ENCODE results near the gene POLA2.
"Not testable (repeated sequence)": the region's sequence is repeated elsewhere in the genome, so short reads cannot be mapped to it uniquely, and the experiment has no call there.

The POLA2 gene

DNA sequence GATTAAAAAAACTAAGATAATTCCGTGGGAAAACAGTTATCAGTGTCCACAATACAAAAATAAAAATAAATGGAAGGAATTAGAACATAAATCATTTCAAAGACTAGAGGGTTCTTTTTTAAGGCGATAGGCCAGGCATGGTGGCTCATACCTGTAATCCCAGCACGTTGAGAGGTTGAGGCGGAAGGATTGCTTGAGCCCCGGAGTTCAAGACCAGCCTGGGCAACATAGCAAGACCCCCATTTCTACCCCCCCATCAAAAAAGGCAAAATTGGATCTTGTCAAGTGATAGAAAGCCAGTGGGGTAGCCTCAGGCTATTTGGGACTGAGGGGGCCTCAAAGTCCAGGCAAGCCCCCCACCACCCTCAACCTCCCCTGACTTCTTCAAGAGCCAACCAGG is 20.6 kb upstream of the POLA2 start:
- DNase-seq, result no peak

DNA sequence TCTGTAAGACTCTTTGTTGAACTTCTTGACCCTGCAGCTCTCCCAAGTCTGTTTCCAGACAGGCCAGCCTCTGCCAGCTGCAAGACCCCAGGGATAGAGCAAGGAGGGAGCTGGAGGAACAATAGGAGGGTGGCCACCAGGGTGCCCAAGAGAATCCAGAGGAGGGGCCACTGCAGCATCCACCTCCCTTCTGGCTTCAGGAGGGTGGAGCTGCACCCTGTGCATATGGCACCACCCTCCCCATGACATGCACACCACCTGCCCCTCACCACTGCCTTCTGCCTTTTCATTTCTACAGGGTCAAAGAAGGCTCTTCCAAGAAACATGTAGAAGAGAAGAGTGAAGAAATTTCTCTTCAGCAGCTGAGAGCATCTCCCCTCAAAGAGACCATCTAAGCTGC is 20.1 kb upstream of the POLA2 start:
- DNase-seq, result no peak

DNA sequence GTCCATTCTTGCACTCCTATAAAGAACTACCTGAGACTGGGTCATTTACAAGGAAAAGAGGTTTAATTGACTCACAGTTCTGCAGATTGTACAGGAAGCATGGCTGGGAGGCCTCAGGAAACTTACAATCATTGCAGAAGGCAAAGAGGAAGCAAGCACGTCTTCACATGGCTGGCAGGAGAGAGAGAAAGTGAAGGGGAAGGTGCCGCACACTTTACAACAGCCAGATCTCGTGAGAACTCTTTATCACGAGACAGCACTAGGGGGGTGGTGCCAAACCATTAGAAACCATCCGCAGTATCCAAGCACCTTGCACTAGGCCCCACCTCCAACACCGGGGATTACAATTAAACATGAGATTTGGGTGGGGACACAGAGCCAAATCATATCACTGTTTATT is 19.4 kb upstream of the POLA2 start:
- DNase-seq, result no peak

DNA sequence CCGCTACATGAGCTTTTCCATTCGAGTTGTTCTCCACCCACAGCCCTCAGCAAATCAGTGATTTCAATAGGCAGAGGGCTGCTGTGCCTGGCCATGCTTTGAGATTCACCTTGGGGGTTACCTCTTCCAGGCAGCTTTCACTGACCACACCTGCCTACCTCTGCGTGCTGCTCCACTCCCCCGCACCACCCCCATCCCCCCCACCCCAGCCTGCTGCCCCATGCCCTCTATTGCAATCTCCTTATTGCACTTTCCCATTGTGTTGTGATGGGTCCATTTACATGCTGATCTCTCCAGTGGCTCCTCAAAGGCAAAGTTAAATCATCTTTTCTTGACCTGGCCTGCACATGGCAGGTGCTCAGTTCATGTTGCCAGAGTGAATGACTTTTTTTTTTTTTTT is 18.0 kb upstream of the POLA2 start:
- DNase-seq, result no peak

DNA sequence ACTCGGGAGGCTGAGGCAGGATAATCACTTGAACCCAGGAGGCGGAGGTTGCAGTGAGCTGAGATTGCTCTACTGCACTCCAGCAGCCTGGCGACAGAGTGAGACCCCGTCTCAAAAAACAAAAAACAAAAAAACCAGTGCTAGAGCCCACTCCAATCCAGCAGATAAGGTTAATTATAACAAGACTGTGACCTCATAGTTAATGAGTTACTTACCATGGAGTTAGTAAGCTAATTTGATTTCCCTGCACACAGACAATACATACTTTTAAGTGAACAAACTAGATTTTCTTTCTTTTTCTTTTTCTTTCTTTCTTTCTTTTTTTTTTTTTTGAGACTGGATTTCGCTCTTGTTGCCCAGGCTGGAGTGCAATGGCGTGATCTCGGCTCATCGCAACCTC is 16.7 kb upstream of the POLA2 start:
- not testable (repeated sequence) for DNase-seq

DNA sequence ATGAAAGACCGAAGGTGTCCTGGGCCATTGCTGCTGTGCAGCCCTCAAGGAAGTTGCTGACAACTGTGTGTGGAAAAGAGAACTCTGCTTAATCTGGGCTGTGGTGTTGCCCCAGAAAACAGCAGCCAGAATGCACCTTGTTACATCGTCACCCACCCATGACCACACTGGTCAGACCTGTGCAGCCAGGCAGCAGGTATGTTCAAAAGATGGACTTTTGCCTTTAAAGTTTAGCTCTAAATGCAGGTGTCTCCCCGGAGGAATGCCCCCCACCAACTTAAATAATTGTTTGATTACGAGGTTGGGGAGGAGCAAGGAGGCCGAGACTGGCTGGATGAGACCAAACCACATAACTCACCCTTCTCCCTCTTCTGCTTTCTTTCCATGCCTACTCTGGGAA is 15.3 kb upstream of the POLA2 start:
- no peak for DNase-seq

DNA sequence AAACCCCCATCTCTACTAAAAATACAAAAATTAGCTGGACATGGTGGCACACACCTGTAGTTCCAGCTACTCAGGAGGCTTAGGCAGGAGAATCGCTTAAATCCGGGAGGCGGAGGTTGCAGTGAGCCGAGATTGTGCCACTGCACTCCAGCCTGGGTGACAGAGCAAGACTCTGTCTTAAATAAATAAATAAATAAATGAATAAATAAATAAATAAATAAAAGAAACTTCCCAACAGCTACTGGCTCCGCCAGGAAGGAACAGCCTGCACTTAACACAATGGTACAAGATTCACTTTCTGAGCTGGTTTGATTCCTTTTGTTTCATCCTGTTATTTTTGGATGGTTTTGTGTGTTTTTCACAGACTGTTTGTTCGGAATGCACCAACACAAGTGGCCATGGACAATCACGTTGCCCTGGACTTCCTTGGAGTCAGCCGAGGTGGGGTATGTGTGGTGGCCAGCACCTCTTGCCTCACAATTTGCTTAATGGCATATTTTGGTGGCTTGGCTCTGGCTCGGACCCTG is 13.5 kb upstream of the POLA2 start:
- DNase-seq, result not testable (repeated sequence)

DNA sequence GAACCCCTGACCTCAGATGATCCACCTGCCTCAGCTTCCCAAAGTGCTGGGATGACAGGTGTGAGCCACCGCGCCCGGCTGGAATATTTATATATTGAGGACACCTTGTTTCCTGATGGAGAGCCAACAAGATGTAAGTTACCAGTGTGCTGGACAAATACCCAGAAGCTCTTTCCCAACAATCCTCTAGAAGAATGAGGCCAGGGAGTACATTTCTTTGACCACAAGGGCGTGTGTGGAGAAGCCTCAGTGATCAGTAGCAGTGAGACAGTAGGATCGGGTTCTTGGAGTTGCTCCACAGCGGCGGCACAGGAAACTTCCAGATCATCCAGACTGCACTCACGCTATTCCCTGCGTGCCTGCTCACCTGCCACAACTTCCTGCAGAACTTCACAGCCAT is 10.3 kb upstream of the POLA2 start:
- DNase-seq, result no peak

DNA sequence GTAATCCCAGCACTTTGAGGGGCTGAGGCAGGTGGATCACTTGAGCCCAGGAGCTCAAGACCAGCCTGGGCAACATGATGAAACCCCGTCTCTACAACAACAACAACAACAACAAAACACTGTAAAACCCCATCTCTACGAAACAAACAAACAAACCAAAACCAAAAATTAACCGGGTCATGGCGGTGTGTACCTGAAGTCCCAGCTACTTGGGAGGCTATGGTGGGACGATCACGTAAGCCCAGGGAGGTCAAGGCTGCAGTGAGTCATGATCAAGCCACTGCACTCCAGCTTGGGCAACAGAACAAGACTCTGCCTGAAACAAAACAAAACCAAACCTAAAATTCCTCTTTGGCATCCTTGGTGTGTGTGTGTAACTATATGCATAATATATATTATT is 7.0 kb upstream of the POLA2 start:
- no peak for DNase-seq

DNA sequence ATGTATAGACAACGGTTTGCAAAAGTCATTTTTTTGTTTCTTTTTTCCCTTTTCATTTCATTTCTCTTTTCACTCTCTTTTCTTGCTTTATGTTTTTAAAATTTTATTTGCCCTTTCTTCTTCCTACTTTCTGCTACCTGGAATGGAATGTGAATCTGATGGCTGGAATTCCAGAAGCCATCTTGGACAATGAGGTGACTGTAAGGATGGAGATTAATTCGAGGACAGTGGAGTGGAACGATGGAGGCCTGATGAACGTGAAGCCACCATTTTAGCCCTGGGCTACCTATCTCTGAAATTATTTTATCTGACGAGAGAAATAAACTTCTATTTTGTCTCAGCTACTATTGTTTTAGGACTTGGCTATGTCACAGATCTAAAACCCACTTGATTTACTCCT is 2.8 kb upstream of the POLA2 start:
- DNase-seq, result no peak

DNA sequence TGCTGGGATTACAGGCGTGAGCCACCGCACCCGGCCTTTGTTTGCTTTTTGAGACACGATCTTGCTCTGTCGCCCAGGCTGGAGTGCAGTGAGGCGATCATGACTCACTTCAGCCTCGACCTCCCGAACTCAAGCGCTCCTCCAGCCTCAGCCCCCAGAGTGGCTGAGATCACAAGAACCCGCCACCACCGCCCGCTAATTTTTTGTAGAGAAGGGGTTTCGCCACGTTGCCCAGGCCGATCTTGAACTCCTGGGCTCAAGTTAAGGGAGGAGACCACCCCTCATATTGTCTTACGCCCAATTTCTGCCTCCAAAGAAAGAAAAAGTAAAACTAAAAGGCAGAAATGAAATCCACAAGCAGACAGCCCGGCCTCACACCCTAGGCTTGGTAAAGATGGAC is 1.5 kb upstream of the POLA2 start:
- no peak for DNase-seq

DNA sequence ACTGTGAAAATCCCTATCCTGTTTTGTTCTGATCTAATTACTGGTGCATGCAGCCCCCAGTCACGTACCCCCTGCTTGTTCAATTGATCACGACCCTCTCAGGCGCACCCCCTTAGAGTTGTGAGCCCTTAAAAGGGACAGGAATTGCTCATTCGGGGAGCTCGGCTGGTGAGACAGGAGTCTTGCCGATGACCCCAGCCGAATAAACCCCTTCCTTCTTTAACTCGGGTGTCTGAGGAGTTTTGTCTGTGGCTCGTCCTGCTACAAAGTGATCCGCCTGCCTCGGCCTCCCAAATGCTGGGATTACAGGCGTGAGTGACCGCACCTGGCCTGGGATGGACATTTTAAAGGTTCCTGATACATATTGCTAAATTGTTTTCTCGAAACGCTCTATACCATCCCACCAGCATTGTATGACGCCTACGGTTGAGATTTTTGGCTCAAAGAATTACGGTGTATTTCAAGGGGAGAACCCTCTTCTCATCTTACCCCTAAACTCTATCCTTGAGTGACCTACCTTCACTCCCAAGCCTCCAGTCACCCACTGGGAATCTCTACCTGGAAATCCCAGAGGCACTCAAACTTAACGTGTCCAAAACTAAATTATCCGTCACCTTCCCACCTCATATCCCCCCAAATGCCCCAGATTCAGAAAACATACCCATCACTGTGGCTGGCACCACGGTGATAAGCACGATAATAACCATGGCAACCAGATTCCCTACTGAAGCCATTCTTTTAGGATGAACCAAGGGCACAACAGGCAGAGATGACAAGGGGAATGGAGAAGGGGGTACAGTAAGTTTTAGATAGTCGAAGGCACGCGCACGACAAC is 789 bp upstream of the POLA2 start:
- no peak for DNase-seq

DNA sequence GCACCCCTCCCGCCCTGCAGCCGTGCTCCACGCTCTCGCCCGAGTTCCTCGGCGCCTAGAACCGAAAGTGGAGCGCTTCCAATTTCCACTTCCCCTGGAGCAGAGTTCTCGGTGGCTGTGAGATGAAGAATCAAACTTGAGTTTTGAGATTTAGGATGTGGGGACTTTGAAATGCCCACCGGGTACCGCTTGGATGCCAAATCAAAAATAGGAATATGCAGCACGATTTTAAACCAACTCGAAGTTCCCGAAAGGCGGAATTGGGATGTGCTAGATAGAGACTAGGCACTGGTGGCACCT is 569 bp downstream of the POLA2 start:
- DNase-seq, result peak in 6 of 56 donors; percentile 24 to 41 (median 31)

DNA sequence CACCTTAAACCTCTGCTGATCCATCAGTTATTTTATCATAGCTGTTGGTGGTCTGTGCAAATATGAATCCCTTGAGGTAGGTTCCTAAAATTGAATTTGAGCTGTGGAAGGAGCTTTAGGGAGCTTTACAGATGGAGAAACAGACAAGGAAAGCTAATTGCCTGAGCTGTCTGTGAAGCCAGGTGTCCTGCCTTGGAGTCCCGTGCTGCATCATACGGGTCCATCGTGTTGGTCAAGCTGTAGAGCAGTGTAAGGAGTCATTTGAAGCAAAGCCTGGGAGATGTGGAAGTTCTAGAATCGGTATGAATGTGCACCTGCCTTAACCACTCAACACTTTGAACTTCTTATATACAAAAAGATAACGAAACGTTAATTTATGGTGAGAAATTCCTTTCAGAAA is 1.0 kb downstream of the POLA2 start:
- no peak for DNase-seq

DNA sequence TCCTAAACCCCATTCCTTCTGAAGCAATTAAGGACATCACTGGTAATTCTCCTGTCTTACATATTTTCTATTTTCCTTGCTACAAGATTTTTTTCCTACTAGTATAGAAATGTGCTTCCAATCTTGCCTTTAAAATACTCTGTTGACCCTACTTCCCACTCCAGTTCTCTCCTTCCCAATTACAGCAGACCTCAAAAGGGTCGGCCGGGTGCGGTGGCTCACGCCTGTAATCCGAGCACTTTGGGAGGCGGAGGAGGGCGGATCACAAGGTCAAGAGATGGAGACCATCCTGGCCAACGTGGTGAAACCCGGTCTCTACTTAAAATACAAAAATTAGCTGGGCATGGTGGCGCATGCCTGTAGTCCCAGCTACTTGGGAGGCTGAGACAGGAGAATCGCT is 3.0 kb downstream of the POLA2 start:
- DNase-seq, result not testable (repeated sequence)

DNA sequence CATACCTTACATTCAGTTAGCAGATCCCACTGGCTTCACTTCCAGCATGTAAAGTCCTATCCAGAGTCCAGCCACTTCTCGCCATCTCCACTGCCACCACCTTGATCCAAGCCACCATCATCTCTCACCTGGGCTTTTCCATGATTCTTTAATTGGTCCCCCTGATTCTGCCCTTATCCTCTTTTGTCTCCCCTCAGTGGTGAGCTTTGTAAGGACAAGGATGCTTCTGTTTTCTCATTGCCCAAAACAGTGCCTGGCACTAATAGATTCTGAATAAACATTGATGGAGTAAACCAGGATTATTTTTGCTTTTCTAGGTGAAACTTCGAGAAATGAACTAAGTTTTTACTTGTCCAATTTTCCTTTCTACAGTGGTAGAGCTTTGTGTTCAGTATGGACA is 4.4 kb downstream of the POLA2 start:
- DNase-seq, result no peak

DNA sequence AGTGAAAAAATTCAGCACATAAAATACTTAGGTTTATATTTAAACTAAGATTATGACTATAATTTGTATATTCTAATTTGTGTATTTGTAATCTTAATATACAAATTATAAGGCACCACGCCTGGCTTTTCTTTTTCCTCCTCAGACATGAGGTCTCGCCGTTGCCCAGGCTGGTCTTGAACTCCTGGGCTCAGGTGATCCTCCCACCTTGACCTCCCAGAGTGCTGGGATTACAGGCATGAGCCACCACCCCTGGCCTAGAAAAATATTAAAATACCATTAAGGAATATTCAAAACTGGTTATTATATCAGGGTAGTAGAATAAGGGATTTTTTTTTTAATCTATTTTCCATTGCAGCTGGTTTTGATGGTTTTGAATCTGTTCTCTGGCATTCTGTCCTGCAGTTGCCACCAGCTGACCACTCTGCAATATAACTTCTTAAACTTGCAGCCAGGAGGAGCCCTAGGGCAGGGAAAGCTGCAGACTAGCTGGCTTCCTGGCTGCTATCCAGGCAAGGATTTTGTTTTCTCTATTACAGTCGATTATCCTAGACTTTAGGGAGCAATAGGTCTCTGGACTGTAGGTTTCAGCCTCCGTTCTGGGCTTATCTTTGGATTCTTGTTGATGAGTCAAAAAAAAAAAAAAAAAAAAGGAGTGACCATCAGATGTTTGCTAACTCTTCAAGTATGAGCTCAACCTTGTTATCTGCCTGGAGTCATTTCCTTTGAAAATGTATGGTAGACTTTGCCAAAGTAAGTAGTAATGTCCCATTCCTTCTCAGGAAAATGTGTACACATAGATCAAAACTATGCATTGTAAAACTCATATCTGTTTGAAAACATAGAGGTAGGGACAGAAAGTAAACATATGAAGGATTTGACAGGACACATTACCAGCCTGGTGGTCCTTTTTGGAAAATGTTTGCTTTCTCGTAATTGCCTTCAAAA is 13.2 kb downstream of the POLA2 start:
- peak in 44 of 56 donors; percentile 12 to 88 (median 53) for DNase-seq

DNA sequence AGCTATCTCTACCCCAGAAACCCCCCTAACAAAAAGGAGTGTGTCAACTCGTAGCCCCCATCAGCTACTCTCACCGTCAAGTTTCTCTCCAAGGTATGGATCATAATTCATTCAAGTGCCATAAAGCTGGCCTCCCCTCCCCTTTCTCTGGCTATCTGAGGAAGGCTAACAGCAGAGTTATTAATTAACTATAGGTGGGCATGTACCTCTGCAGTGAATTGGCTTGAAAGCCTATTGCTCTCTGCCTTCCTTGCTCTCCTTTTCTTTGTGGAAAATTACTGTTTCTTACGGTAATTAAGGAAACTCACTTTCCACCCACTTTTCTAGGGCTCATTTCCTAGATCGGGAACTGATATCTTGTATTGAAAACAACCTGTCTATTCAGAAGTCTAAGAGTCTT is 14.1 kb downstream of the POLA2 start:
- no peak for DNase-seq

DNA sequence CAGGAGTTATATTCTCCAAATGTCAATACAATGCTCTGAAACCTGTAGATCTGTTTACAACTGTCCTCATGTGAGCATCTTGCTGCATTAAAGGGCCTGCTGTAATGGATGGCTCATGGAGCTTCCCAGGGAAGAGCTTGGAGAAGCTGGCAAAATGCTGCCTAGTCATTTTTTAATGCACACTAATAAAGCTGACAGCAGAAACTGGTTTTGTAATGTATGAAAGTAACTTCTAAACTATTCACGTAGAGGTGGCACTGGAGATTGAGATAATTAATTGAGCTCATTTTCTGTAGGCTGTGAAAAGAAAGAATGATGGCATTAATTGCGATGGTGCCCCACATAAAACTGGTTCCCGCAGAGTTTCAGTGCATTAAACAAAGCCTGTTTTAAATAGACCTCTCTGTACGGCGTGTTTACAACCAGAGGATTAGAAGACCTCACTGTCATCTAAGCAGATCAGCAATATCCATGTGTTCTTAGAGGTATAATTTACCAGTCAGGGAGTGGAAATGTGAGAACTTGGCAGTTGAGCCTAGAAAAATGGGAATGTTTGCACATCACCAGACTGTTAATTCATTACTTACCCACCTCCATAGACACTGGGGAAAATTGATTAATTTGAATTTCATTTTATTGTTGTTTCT is 16.0 kb downstream of the POLA2 start:
- no peak for DNase-seq

DNA sequence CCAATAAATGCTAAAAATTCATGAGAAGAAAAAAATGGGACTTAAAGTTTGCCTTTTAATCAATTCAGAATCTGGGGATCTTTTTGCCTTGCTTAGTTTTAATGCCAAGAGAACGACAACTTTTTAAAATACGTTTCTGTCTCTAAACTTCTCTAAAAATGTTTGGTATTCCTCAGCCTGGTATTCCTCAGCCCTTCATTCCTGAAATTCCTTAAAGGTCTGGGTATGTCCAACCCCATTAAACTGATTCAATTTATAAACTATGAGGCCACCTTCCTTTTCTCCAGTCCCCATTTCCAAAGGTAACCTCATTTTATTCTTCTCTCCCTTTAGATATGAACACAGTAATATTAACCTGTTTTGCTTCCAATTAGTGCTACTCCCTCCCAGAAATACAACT is 16.6 kb downstream of the POLA2 start:
- no peak for DNase-seq

DNA sequence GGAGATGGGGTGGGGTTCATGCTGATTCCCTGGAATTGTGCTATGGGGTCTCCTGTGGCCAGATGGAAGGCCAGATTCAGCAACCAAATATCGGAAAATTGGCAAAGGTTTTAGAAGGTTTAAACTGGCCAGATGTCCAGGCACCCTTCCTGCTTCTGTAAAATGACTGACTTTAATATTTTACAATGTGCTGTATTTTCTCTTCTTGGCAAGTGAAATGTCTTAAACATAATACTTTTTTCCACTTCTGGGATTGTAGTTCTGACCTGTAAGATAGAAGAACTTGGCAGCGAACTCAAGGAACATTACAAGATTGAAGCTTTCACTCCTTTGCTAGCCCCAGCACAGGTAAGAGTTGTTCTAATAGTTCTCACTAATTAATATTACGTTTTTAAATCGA is 17.5 kb downstream of the POLA2 start:
- no peak for DNase-seq
